K562 (cell line): Measurements from ENCODE around the gene CYB561A3. TPM values are rescaled to one million over a fixed set of nuclear protein-coding genes. Genes with fewer than 3 reads are reported as not detected.
A peak's percentile ranks its signal among the peaks of the same experiment; 100 is the strongest.

ENCODE experiments used
- CEBPG ChIP-seq, 3 experiments: fragments of 200-800 bp in 1 of 3; sonication (Bioruptor generic) in 1 of 3; sonication (generic) in 1 of 3; formaldehyde crosslinking in 1 of 3; IDR thresholded peaks in 2 of 3; conservative IDR thresholded peaks in 1 of 3; 2 replicates each; pipeline versions ENCODE4 v1.6.1 to v1.8.0; 2016 to 2022; ENCODE audit warnings: missing compliant biosample characterization in 2 of 3, missing genetic modification characterization in 2 of 3, mild to moderate bottlenecking in 1 of 3, missing genetic modification reagents in 1 of 3
- DMBX1 ChIP-seq: fragments of 250-450 bp; sonication (Bioruptor Pico); IDR thresholded peaks from 2 replicates; pipeline ENCODE4 v1.8.0; 2022; ENCODE audit warnings: inconsistent platforms, mild to moderate bottlenecking, moderate library complexity, borderline replicate concordance
- ESRRA ChIP-seq: fragments of 450-650 bp; IDR thresholded peaks from 2 replicates; pipeline ENCODE4 v1.6.1; 2014; ENCODE audit warnings: low read depth, mild to moderate bottlenecking, moderate library complexity, borderline replicate concordance
- NEUROD1 ChIP-seq: fragments of 150-350 bp; IDR thresholded peaks from 2 replicates; pipeline ENCODE4 v1.6.1; 2014; ENCODE audit warnings: borderline replicate concordance, low read length, low read depth; ENCODE audit not compliant: partially characterized antibody
- RAD51 ChIP-seq: fragments of 450-650 bp; IDR thresholded peaks from 2 replicates; pipeline ENCODE4 v1.7.1; 2016; ENCODE audit warnings: low read depth, mild to moderate bottlenecking, borderline replicate concordance
- RFX1 ChIP-seq: fragments of 450-650 bp; IDR thresholded peaks from 2 replicates; pipeline ENCODE4 v1.6.1; 2016; ENCODE audit warnings: mild to moderate bottlenecking, moderate library complexity
- SFPQ ChIP-seq: fragments of 200-400 bp; formaldehyde crosslinking; IDR thresholded peaks from 2 replicates; pipeline ENCODE4 v1.6.1; 2017; ENCODE audit warnings: mild to moderate bottlenecking, low read depth, low read length, moderate library complexity
- TBP ChIP-seq: optimal IDR thresholded peaks from 2 replicates; pipeline ENCODE3; 2011; ENCODE audit warnings: low read depth, low read length, improper control_type of control experiment
- USF2 ChIP-seq: sonication (generic); formaldehyde crosslinking; IDR thresholded peaks from 2 replicates; pipeline ENCODE4 v1.5.0; 2020; ENCODE audit warnings: missing genetic modification reagents
- WHSC1 ChIP-seq: IDR thresholded peaks from one replicate; pipeline ENCODE4 v1.6.1; 2012; ENCODE audit warnings: low read length, control low read depth, inconsistent platforms
- ZNF184 ChIP-seq: sonication (generic); formaldehyde crosslinking; IDR thresholded peaks from 2 replicates; pipeline ENCODE4 v1.5.0; 2020; ENCODE audit warnings: missing genetic modification reagents
- ZNF79 ChIP-seq: fragments of 250-450 bp; sonication (Bioruptor Pico); IDR thresholded peaks from 2 replicates; pipeline ENCODE4 v1.4.0; 2020; ENCODE audit warnings: low read depth, mild to moderate bottlenecking, moderate library complexity
- polyA plus RNA-seq, 8 experiments: library from polyadenylated mRNA; depleted of rRNA in 4 of 8; stranded (reverse) in 5 of 8; unstranded in 3 of 8; fragments of >200 nt; fragmentation: Nextera tagmentation in 2 of 8; fragmentation: Illumina TruSeq in 1 of 8; extraction: Ambion mirVana in 2 of 8; extraction: Trizol in 1 of 8; gene quantifications; 2 replicates each; pipeline versions ENCODE4 v1.2.1 to v1.2.3, GENCODE V29; 2011 to 2014; ENCODE audit warnings: inconsistent platforms in 1 of 8, missing spikeins in 1 of 8
- total RNA-seq, 7 experiments: library from RNA; depleted of rRNA in 6 of 7; stranded (reverse); fragments of >200 nt in 6 of 7; fragmentation: Illumina TruSeq in 2 of 7; extraction: Trizol in 2 of 7; gene quantifications; 2 replicates each; pipeline versions ENCODE4 v1.2.1 to v1.2.3, GENCODE V29; 2011 to 2021; ENCODE audit warnings: low replicate concordance in 1 of 7

The CYB561A3 gene
- total and polyA plus RNA-seq, 9 of the 15 experiments (the other 6 are each of a cell fraction or from before 2014, with no cell fraction given): 29.2 to 78.9 (median 37.9) TPM

GRCh38 chr11:61334434-61335354 is 27.0 kb downstream of the CYB561A3 start (continued):
- no peak for TF ChIP-seq SFPQ
- peak; percentile 59; the same call in 1 of the 2 replicates for TF ChIP-seq RAD51
- no peak for TF ChIP-seq WHSC1
- TF ChIP-seq CEBPG (CRISPR knock-in tag; IDR thresholded peaks at IDR 0.05): no peak
- no peak for TF ChIP-seq CEBPG (tag; conservative IDR thresholded peaks at IDR 0.05 in 1 of 2, IDR thresholded peaks at IDR 0.05 in 1 of 2)
- TF ChIP-seq USF2 (CRISPR knock-in tag): peak; percentile 53; the same call in 1 of the 2 replicates
- TF ChIP-seq DMBX1: peak; percentile 57; the same call in 1 of the 2 replicates
- no peak for TF ChIP-seq TBP
- no peak for TF ChIP-seq NEUROD1
- no peak for TF ChIP-seq ZNF79 (CRISPR knock-in tag)
- no peak for TF ChIP-seq RFX1
- TF ChIP-seq ESRRA: peak; percentile 26; the same call in 1 of the 2 replicates
- TF ChIP-seq ZNF184: no peak
